Heart left ventricle (tissue), 13 donors: ENCODE results near the gene LRP1.

Experiments used
- CTCF ChIP-seq, 12 donors: fragments of 200-600 bp; sonication (generic) in 4 of 12; IDR thresholded peaks; one replicate each; pipeline versions ENCODE4 v1.5.0 to v1.8.0; 2018 to 2022; ENCODE audit warnings: antibody characterized with exemption in 12 of 12, mild to moderate bottlenecking in 5 of 12
- POLR2A ChIP-seq, 2 donors: fragments of 450-650 bp; IDR thresholded peaks; one replicate each; pipeline ENCODE4 v1.6.1; 2017; ENCODE audit warnings: antibody characterized with exemption in 2 of 2, mild to moderate bottlenecking in 2 of 2, moderate library complexity in 2 of 2
- donor health status: ischemic (EF 13 %, LVEDD 7.1; RV severe dilation, severe dysfunction).
- donor health status: DM: no; HTN: yes; CAD: no.
- donor health status: DM: no; HTN: no; CAD: no.
- donor health status: ischemic (EF 25% LVEDD 6.9; RV normal size, moderate dysfunction).
- donor health status: ischemic (EF 25% LVEDD 5.7; RV mildly dilated, moderate dysfunction).
- donor health status: ischemic (EF 35%, LVEDD 5.7; RV mildly dilated, moderate dysfunction).
- donor health status: nonischemic (EF 11% LVEDD 7.7; RV severe dilation, severe dysfunction).
- donor health status: DM: yes; HTN: yes; CAD: no.
- donor health status: PGD.
- donor health status: ischemic (EF 29% LVEDD 5.4; RV normal size, mild dysfunction).
- donor health status: nonischemic (EF 23%, LVEDD 6.1; RV moderate dilation, normal function).

GRCh38 chr12:57169046-57169795, 40.9 kb downstream of the LRP1 start:
- TF ChIP-seq CTCF (IDR thresholded peaks at IDR 0.05) (no peak), POLR2A (IDR thresholded peaks at IDR 0.05) (no peak)
